GM21717 (cell line): Measurements from ENCODE around the gene GARIN5B.

ENCODE experiments used
- ATAC-seq: cut with Tn5 transposase; IDR thresholded peaks from one replicate; pipeline ENCODE4 v1.9.1; 2021; ENCODE audit warnings: mild to moderate bottlenecking, moderate library complexity; ENCODE audit not compliant: unreplicated experiment

GARIN5B gene

DNA sequence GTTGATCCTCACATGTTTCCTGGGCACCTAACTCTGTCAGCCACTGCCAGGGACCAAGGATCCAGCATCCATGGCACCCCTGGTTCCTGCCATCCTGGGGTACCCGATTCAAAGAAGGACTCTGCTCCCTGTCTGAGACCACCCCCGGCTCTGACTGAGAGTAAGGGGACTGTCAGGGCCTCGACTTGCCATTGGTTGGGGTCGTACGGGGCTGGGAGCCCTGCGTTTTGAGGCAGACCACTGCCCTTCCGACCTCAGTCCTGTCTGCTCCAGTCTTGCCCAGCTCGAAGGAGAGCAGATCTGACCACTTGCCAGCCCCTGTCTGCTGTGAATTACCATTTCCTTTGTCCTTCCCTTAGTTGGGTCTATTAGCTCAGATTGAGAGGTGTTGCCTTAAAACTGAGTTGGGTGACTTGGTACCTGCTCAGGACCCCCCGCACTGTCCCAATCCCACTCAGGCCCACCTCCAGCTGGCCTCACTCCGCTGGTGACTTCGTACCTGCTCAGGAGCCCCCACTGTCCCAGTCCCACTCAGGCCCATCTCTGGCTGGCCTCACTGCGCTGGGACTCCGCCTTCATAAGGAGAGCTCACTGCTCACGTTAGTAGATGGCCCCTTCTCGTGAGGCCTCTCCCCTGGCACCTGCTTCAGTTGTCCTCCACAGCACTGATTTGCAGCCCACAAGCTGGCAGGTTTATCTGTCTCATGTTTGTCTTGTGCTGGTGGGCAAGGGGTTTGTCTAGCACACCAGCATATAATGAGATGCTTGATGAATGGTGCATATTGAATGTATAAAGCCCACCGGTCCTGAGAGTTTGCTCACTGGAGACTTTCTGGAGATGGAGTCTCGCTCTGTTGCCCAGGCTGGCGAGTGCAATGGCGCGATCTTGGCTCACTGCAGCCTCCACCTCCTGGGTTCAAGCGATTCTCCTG is 26.6 kb upstream of the GARIN5B start:
- no peak for ATAC-seq

DNA sequence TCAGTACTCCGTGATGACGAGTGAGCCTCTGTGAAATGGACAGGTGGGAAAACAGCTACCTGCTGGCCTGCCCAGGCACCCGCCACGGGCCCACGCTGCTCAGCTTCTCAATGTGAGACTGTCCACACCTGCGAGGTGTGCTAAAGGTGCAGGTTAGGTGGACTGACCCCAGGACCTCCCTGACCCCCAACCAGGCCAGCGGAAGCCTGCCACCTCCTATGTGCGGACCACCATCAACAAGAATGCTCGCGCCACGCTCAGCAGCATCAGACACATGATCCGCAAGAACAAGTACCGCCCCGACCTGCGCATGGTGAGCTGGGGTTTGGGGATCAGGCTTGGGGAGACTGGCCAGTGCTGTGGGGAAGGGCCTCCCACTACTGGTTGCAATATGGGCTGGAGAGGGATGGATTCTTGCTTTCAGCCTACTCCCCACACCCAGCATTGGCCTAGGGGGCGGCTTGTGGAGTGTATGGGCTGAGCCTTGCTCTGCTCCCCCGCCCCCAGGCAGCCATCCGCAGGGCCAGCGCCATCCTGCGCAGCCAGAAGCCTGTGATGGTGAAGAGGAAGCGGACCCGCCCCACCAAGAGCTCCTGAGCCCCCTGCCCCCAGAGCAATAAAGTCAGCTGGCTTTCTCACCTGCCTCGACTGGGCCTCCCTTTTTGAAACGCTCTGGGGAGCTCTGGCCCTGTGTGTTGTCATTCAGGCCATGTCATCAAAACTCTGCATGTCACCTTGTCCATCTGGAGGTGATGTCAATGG is 24.9 kb upstream of the GARIN5B start:
- no peak for ATAC-seq

DNA sequence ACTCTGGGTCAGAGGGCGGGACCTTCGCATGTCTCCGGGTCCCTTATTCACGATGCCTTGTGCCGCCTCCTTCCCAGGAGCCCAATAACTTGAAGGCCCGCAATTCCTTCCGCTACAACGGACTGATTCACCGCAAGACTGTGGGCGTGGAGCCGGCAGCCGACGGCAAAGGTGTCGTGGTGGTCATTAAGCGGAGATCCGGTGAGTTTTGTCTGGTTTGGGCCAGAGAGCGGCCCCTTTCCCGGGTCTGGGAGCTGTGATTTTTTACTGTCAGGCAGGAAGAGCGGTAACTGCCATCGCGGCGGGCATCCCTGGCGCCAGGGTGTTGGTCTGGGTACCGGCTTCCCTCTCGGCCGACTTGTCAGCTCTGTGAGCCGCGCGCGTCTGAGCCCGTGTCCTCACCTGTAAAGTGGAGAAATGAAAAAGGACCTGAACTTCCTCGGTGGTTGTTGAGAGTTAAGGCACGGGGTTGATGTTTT is 23.5 kb upstream of the GARIN5B start:
- ATAC-seq, result no peak

DNA sequence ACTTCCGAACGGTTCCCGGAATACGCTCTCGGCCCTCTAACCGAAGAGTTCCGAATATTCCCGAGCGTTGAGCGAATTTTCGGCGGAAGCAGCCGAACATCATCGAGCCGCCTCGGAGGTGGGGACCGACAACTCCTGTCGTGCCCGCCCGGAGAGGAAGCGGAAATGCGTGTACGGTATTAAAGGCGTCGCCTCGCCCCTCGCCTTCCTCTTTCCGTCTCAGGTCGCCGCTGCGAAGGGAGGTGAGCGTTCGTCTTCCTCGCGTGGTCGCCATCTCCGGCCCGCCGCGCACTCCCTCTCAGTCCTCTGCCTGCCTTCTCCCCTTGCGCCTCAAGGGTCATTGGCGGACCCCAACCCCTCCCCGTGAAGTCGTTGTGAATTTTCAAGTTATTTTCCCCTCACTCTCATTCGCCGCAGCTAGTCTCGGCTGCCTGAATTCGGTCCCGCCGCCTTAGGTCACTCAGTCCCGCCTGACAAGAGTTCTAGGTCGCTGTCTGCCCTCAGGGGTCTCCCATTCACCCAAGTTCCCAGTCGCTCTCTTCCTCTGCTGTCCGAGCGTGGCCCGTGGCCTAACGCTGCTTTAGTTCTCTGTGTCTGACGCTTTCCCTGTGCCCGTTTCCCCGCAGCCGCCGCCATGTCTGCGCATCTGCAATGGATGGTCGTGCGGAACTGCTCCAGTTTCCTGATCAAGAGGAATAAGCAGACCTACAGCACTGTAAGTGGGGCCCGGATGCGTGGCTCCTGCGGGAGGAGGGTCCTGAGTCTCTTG is 22.8 kb upstream of the GARIN5B start, which contains the start of gene RPL28:
RPL28 (plus strand) TSS at position 209 of the 769 bp plus-strand sequence; CDS start at position 635, 426 bp downstream.
- ATAC-seq, result peak; percentile 39

DNA sequence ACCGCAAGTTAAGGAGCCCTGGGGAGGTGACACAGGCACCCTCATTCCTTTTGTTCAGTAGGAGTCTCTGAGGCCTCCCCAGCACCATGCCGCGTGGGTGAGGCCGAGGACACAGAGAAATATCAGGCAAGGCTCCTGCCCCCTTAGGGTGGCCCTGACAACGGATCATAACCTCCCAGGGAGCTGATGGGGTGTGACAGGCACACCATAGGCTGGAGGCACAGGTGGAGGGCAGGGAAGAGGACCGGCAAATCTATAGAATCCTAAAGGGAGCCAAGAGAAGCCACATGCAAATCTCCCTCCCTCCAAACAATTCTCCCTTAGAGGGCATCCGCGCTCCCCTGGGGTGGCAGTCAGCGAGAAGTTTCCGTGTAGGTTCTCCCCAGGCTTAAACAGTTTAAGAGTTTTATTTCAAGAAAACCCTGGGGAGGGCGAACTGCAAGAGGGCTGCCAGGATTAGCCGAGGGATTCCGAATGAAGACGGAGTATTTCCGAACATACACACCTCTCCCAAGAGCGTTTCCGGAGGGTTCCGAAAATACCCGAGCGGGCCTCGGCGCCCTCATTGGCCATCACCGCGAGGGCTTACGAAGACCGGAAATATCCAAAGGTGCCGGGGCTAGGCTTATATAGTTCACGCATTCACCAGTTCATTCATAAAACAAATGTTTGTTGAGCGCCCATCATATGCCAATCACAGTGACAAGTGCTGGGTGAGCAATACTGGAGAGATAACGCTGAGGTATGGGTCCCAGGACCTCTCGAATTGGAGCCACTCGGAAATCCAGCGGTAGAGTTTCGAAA is 22.1 kb upstream of the GARIN5B start:
- ATAC-seq, result peak; percentile 48

DNA sequence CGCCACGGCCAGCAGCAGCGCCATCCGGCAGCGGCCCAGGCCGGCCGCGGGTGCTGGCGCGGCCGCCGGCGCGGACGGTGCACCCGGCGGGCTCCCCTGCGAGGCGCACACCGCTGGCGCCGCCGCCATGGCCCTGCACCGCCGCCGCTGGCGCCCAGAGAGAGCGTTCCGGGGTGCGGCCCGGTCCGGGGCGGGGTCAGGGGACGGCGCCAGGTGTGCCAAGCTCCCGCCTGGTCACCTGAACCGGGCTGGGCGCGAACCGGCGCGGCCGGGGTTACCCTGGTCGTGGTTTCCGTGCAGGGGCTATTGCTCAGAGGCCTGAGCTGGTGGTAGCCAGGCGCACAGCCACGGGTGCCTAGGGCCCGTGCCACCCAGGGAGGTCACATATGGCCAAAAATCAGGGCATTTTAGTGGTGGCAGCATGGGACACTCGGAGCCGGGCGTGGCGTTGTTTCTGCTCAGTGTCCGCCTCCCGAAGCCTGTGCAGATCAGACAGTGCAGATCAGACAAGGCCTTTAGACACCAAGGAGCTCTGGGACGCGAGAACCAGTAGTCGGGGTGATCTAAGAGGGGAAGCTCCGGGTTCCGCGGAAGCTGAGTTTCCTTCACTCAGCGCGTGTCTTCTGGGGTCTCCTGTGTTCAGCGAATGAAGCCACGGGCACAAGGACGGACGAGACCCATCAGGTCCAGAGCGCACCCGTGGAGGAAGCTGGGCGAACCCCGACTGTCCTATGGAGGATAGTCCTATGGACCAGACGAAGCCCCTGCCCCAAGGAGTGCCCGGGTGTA is 21.3 kb upstream of the GARIN5B start, which contains the start of gene TMEM238:
TMEM238 (minus strand) TSS at position 162 of the 789 bp plus-strand sequence; CDS start at position 129, 33 bp downstream.
- ATAC-seq, result peak; percentile 4

DNA sequence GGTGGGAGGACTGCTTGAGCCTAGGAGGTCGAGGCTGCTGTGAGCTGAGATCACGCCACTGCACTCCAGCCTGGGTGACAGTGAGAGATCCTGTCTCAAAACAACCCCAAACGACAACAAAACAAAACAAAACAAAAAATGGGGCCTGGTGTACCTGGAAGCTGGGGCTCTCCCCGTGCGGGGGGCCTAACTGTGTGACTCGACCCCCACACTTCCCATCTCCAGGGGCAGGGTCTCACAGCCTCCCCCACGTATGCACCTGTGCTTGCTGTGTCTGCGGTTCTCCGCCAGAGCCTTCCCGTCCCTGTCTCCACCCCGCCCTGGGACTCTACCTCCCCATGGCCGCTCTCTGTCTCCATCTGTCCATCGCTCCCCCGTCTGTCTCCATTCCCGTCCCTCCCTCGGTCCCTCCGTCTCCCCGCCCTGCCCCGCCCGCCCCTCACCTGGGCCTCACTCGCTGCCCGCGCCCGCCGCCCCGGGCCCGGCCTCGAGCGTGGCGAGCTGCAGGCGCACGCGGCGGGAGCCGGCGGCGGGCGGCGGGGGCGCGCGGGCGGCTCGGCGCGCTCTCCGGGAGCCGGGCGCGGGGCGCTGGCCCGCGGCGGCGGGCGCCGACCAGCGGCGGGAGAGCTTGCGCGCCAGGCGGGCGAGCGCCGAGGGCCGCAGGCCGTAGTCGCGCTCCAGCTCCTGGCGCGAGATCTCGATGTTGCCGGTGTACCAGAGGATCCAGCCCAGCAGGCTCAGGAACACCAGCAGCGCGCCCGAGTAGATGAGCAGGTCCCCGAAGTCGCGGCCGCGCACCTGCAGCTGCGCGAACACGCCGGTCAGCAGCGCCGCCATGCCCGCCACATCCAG is 20.4 kb upstream of the GARIN5B start:
- no peak for ATAC-seq

DNA sequence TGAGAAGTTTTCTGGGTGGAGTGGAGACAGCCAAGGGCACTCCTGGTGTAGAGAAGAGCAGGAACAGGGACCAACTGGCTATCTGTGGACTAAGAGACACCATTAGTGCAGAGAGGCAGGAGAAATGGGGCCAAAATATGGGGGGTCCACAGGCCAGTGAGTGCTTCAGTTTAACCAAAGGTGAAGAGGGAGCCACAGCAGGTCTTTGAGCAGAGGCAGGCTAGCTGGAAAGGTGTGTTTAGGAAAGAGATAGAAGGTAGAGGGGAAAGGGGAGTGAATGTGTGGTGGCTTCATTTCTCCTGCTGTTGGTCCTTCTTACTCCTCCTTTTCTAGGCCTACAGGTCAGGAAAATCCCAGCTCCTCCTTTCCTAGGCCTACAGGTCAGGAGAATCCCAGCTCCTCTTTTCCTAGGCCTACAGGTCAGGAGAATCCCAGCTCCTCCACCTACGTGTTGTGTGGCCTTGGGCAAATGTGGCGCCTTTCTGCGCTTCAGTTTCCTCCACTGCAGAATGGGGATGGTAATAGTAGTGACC is 19.5 kb upstream of the GARIN5B start:
- ATAC-seq, result no peak

DNA sequence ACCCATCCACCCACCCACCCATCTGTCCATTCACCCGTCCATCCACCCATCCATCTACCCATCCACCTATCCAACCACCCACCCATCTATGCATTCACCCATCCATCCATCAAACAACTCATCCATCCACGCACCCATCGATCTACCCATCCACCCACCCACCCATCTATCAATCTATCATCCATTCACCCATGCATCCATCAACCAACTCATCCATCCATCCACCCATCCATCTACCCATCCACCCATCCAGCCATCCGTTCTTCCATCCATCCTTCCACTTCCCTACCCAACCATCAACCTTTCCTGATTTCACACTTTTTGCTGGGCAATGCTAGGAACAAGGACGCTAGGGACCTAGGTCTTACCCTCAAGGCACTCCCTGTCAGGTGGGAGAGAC is 19.0 kb upstream of the GARIN5B start:
- ATAC-seq, result no peak

DNA sequence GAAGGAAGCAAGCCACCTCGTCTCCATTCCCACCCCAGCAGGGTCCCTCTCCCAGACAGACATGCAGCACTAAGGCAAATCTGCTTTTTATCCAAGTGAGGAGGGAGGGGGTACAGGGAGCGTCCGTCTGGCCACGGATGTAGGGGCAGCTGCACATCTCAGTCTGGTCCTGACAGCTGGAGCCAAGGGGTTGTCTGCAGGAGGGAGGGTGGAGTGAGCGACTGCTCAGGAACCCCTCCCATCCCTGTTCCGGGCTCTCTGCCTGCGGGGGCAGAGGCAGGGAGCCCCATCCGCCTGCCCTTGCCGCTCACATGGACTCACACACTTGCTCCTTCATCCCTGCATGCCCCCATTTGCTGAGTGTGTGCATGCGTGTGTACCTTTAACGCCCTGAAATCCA is 16.1 kb upstream of the GARIN5B start:
- no peak for ATAC-seq

DNA sequence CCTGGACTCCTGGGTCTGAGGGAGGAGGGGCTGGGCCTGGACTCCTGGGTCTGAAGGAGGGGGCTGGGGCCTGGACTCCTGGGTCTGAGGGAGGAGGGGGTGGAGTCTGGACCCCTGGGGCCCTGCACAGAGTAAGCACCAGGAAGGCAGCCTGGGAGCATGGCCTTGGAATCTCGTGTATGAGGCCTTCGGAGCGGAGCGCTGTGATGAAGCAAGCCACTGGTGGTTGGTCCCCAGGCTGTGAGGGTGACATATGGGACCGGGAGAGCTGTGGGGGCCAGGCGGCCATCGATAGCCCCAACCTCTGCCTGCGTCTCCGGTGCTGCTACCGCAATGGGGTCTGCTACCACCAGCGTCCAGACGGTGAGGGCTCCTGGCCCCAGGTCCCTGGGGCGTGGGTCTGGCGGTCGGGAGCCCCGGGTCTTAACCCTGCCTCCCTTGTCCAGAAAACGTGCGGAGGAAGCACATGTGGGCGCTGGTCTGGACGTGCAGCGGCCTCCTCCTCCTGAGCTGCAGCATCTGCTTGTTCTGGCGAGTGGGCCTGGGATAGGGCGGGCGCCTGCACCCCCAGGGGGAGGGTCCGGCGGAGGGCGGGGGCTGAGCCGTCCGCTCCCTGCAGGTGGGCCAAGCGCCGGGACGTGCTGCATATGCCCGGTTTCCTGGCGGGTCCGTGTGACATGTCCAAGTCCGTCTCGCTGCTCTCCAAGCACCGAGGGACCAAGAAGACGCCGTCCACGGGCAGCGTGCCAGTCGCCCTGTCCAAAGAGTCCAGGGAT is 14.5 kb upstream of the GARIN5B start:
- no peak for ATAC-seq

DNA sequence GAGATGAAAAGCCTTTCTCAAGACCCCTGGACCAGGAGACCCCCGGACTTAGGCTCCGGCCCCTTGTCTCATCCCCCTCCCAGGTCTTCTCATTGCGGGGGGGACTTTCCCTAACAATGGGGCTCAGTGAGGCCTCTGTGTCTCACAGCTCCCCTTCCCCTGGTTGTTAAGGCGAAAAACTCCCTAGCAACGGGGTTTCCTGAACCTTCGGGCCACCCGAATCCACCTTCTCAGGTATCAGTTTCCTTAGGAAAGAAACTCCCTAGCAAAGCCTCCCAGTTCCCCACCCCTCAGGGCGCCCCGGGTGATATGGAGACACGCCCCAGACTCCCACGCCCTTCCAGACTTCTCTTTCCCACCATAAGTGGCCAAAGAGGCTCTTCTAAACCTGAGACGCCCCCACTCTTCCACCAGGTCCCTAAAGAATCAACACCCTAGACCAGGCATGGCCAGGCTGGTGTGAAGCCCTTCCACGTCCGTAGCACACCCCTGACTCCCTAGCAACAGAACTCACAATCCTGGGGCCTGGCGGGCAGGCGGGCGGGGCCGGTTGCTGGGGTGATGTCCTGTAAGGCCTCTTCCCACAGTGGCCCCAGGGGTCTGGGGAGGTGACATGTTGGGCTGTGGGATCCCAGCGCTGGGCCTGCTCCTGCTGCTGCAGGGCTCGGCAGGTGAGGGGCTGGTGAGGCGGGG is 13.3 kb upstream of the GARIN5B start, which contains the start of gene TMEM190:
TMEM190 (plus strand) TSS at position 586 of the 693 bp plus-strand sequence; CDS start at position 614, 28 bp downstream.
- no peak for ATAC-seq

DNA sequence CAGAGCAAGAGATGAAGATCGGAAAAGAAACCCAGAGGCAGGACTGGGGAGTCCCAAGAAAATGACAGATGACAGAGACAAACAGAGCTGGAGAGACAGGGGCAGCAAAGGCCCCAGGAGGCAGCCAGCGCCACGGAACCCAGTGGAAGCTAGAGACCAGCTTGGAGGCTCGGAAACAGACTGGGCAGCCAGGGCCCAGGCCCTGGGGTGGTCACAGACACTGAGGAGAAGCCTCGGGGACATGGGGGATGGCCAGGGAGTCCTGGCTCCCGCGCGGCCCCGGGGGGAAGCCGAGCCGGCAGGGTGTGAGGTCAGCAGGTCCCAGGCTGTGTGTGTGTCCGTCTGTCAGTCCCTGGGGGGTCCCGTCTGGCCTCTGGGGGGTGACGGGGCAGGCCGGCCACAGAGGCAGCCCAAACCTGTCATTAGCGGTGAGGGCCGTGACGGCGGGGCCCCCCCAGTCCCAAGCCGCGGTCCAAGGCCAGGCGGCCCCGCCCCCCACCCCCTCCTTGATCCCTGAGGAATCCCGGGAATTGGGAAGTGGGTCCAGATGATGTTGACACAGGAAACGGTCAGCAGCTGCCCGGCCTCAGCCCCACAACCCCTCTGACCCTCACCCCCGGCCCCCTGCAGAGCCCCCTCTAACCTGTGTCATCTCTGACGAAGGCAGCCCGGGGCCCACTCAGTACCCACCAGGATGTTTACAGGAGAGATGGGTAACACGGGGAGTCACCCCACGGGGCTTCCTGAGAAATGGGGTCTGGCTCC is 11.1 kb upstream of the GARIN5B start:
- no peak for ATAC-seq

DNA sequence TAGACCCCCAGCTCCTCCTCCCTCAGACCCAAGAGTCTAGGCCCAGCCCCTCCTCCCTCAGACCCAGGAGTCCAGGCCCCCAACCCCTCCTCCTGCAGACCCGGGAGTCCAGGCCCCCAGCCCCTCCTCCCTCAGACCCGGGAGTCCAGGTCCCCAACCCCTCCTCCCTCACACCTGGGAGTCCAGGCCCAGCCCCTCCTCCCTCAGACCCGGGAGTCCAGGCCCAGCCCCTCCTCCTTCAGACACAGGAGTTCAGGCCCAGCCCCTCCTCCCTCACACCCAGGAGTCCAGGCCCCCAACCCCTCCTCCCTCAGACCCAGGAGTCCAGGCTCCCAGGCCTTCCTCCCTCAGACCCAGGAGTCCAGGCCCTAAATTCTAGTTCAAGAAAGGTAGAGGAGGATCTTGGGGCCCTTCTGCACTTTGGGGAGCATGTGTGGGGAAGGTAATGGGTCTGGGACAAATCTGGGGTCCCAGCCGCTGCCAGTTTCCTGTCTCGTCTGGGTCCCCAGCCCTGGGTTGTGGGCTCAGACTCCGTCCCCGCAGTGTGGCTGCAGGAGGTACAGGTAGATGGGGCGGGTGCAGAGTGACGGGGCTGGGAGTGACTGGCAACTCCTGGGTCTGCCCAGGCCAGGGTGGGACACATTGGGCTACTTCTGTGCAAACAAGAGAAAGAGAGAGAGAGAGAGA is 10.4 kb upstream of the GARIN5B start:
- ATAC-seq, result no peak
